Measurements from ENCODE around the gene RNF10.

Gene RNF10

DNA sequence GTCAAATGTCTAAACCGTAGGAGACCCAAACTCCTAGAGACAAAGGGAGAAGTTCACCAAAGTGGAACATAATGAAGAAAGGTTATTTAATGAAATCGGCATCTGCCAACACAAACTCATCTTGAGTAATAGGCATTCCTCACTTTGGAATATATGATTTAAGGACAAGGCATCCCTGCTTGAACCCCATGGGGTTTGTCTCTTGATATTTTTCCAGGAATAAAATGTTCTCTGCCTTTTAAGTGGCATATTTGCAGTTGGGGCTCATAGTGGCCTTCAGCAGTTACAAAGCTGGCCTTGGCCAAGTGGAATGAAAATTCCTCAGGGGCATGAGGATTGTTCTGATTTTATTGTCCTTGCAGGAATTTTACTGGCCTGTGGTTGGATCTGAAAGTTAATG lies 40.0 kb downstream of the RNF10 start:
- DNase-seq = no peak

DNA sequence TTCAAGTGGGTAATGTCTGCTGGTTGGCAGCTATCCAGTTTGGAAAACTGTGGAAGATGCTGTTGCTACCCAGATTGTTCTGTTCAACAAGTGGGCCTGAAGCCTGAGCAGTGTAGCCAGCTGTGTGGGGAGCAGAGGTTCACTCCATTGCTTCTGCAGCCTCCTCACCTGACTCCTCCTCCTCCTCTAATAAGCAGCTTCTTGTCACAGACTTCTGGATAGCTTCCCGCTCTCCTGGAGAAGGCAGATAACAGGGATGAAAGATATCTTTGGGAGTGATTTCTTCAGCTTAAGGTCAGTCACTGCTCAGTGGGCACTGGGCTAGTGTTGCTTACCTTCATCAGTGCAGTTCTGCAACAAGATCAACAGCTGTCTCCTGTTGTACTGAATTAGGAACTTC lies 45.0 kb downstream of the RNF10 start:
- TF ChIP-seq GATA1 (IDR thresholded peaks at IDR 0.05; ENCODE audit: low read depth, low read length) (no peak), POLR2A (IDR thresholded peaks at IDR 0.05; ENCODE audit: low read length) (no peak)
- peak; percentile 16 to 33 for DNase-seq

More for the DNA sequence above, 40.0 kb downstream of the RNF10 start:
- no peak for TF ChIP-seq GATA1 (IDR thresholded peaks at IDR 0.05; ENCODE audit: low read depth, low read length)
- TF ChIP-seq POLR2A (IDR thresholded peaks at IDR 0.05; ENCODE audit: low read length) = no peak

GRCh38 chr12:120580787-120581723 lies 46.9 kb downstream of the RNF10 start, which contains the start of gene POP5:
TSS of gene POP5 (minus strand) at chr12:120581402. CDS start at chr12:120581362, 40 bp downstream.
- TF ChIP-seq GATA1 (IDR thresholded peaks at IDR 0.05; ENCODE audit: low read depth, low read length) = no peak
- TF ChIP-seq POLR2A (IDR thresholded peaks at IDR 0.05; ENCODE audit: low read length) = peak; percentile 86

DNA sequence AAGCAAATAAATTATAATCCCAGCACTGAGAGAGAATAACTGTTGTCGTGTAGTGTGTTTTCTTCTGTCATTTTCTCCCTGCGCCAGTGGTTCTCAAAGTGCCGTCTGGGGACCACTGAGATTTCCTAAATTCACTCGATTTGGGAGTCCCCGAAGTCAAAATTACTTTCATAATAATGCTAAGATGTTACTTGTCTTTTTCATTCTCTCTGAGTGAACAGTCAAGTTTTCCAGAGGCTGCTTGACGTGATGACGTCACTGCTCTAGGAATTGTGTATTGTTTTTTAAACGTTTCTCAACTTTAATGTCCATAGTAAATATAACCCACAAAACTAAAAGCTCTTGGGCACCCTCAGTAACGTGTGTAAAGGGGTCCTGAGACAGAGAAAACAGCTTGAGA lies 47.8 kb downstream of the RNF10 start:
- peak in 1 of 2 experiments; percentile 40 for DNase-seq
- TF ChIP-seq POLR2A (IDR thresholded peaks at IDR 0.05; ENCODE audit: low read length) = no peak
- no peak for TF ChIP-seq GATA1 (IDR thresholded peaks at IDR 0.05; ENCODE audit: low read depth, low read length)

More at GRCh38 chr12:120580787-120581723, 46.9 kb downstream of the RNF10 start, which contains the start of gene POP5:
- DNase-seq = peak; percentile 97 to 98

DNA sequence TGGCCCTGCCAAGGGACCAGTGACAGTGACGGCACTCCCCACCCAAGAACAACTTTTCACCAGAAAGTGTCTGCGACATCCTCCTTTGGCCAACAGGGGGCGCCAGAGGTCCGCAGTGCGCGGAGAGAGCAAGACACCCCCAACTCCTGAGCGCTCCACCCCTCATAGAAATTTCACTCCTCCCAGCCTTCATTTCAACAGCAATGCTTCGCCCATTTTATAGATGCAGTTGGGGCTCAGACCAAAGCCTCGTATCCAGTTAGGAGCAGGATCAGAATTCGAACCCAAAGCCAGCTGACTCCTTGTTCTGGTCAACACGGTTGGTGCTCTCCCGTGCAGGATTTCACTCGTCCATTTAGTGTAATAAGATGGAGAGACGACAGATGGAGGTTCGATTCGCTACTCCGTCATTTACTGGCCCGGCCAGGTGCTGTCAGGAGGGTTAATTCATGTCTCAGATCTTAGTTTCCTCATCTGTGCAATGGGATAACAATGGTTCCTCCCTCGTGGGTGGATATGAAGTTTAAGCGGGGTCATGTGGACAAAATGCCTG lies 49.4 kb downstream of the RNF10 start:
- DNase-seq = peak; percentile 82 to 90
- no peak for TF ChIP-seq GATA1 (IDR thresholded peaks at IDR 0.05; ENCODE audit: low read depth, low read length)
- TF ChIP-seq POLR2A (IDR thresholded peaks at IDR 0.05; ENCODE audit: low read length) = no peak

DNA sequence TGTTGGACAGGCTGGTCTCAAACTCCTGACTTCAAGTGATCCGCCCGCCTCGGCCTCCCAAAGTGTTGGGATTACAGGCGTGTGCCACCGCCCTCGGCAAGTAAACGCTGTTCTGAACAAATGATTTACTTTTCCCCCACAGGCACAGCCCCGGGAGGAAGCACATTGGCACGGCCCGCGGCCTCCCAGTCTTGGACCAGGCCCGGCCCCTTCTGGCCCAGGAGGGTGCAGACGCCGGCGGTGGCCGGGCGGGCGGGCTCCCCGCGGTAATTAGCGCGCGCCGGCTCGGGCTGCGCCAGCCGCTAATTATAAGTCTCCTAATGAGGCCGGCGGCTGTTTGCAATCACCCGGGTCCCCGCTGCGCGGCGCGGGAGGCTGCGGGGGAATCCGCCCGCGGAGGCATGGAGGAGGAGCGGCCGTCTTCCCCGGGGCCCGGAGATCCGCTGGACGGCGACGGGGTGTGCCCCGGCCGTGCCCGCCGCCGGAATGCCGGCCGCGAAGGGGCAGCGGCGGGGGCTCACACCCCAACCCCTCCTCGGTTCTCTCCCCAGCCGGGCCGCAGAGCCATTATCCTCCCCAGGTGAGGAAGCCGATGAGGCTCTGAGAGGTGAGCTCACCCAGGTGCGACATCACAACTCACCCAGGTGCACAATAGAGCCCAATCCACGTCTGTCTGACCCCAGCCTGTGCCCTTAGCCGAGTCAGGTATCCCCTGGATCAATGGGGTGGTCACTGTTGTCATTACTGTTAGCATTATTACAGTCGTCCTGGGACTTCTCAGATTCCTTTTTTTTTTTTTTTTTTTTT lies 50.4 kb downstream of the RNF10 start:
- peak; percentile 71 for DNase-seq
- TF ChIP-seq POLR2A (IDR thresholded peaks at IDR 0.05; ENCODE audit: low read length) = no peak
- TF ChIP-seq GATA1 (IDR thresholded peaks at IDR 0.05; ENCODE audit: low read depth, low read length) = no peak

- no peak for TF ChIP-seq POLR2A (IDR thresholded peaks at IDR 0.05; ENCODE audit: low read length)
- no peak for TF ChIP-seq GATA1 (IDR thresholded peaks at IDR 0.05; ENCODE audit: low read depth, low read length)
- DNase-seq = no peak
Observed at GRCh38 chr12:120586206-120586605, 52.0 kb downstream of the RNF10 start.

- no peak for TF ChIP-seq GATA1 (IDR thresholded peaks at IDR 0.05; ENCODE audit: low read depth, low read length)
- no peak for TF ChIP-seq POLR2A (IDR thresholded peaks at IDR 0.05; ENCODE audit: low read length)
Observed at GRCh38 chr12:120586860-120587259, 52.7 kb downstream of the RNF10 start.

DNA sequence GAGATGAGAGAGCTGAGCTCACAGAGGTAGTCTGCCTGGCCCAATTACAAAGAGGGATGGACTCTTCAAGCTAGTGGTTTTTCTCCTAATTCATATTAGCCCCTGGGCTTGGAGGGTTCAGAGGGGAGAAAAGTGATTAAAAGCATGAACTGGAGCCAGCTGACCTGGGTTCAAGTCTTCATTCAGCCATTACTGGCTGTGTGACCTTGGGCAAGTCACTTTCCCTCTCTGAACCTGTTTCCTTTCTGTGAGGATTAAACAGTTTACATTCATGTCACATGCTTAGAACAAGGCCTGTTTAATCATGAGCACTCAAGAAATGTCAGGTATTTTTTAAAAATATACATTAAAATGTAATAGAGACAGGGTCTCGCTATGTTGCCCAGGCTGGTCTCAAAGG lies 54.2 kb downstream of the RNF10 start:
- no peak for DNase-seq
- TF ChIP-seq GATA1 (IDR thresholded peaks at IDR 0.05; ENCODE audit: low read depth, low read length) (no peak), POLR2A (IDR thresholded peaks at IDR 0.05; ENCODE audit: low read length) (no peak)

More at GRCh38 chr12:120586860-120587259, 52.7 kb downstream of the RNF10 start:
- no peak for DNase-seq

DNA sequence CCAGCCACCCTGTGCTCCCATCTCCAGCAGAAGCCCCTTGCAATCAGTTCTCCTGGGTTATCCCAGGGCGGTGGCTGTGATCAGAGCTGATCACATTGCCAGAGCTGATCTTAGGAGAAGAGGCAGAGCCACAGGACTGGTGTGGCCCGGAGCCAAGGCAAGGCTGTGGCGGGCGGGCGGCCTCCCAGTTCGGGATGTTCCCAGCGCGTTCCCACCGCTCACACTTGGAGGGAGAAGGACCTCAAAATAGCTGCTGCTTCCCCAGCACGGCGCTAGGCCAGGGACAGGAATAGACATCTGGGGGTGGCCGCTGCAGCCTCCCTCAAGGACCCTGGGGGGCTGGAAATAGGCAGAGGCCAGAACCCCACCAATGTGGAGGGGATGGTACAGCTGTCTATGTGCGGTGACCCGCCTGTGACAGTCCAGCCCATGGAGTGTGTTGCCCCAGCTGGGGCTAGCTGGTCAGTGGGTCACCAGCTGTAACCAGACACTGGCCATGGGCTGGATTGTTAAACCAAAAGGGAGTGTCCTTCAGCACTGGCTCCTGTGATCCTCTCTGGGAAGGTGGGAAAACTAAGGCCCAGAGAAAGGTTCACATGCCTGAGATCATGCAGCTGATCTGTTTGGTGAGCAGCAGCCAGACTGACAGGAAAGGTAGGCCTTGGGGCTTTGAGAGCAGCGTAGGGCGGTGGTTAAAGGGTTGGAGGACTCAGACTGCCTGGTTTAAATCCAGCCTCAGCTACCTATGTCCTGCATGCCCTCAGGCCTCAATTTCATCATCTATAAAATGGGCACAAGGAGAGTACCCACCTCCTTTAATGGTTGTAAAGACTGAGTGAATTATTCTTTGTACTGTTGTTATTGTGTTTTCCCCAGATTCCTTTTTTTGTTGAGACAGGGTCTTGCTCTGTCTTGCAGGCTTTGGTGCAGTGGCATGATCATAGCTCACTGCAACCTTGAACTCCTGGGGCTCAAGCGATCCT lies 55.1 kb downstream of the RNF10 start:
- TF ChIP-seq POLR2A (IDR thresholded peaks at IDR 0.05; ENCODE audit: low read length) (no peak), GATA1 (IDR thresholded peaks at IDR 0.05; ENCODE audit: low read depth, low read length) (no peak)

DNA sequence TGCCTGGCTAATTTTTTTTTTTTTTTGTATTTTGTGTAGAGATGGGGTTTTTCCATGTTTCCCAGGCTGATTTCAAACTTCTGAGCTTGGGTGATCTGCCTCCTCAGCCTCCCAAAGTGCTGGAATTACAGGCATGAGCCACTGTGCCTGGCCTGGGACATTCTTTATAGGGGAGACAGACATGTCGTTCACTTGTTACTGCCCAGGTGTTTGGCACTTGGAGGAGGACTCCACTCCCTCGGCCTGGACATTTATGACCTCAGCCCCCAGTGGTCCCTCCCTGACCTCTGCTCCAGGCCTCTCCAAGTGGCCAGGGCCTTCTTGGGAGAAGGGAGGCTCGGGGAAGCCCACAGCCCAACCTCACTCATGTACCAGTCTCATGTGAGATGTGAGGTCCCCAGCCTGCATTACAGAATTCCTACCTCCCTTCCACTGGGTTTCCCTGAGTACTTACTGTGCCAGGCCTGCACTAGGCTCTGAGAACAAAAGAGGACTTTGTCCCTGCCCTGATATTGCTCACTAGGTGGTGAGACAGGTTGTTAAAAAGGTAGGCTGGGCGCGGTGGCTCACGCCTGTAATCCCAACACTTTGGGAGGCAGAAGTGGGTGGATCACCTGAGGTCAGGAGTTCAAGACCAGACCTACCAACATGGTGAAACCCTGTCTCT lies 56.7 kb downstream of the RNF10 start:
- TF ChIP-seq GATA1 (IDR thresholded peaks at IDR 0.05; ENCODE audit: low read depth, low read length) (no peak), POLR2A (IDR thresholded peaks at IDR 0.05; ENCODE audit: low read length) (no peak)
- no peak for DNase-seq

More for the DNA sequence above, 55.1 kb downstream of the RNF10 start:
- no peak for DNase-seq
